ENCODE data around the gene FAM177A1.
A peak's percentile ranks its signal among the peaks of the same experiment; 100 is the strongest.
"Not testable (repeated sequence)": the region's sequence is repeated elsewhere in the genome, so short reads cannot be mapped to it uniquely, and the experiment has no call there.

Gene FAM177A1

GRCh38 chr14:35079742-35080141 lies 33.7 kb downstream of the FAM177A1 start:
- Mint-ChIP-seq H3K9me3 (no peaks in the 10 kb centered on the region), H3K27me3 (no peaks in the 10 kb centered on the region), H3K27ac (no peak overlapping the region), H3K36me3 (peaks cover 13% of the 10 kb centered on the region), H3K4me3 (no peak overlapping the region), H3K4me1 (no peaks in the 10 kb centered on the region)
- ATAC-seq (ENCODE audit: low read depth) (no peak), DNase-seq (ENCODE audit: low spot score in 2 of 2) (no peak)

- H3K27ac Mint-ChIP-seq, result peak overlapping the region; percentile 7
- no peaks in the 10 kb centered on the region for H3K9me3 Mint-ChIP-seq
- H3K36me3 Mint-ChIP-seq, result peaks cover 24% of the 10 kb centered on the region
- H3K27me3 Mint-ChIP-seq, result no peaks in the 10 kb centered on the region
- DNase-seq (ENCODE audit: low spot score in 2 of 2), result no peak
- no peak for ATAC-seq (ENCODE audit: low read depth)
- H3K4me3 Mint-ChIP-seq, result no peak overlapping the region
- H3K4me1 Mint-ChIP-seq, result no peaks in the 10 kb centered on the region
Observed at GRCh38 chr14:35083530-35084150, 37.6 kb downstream of the FAM177A1 start.

- peak overlapping the region; percentile 12 for H3K27ac Mint-ChIP-seq
- no peaks in the 10 kb centered on the region for H3K9me3 Mint-ChIP-seq
- no peaks in the 10 kb centered on the region for H3K4me1 Mint-ChIP-seq
- H3K27me3 Mint-ChIP-seq, result no peaks in the 10 kb centered on the region
- DNase-seq (ENCODE audit: low spot score in 2 of 2), result no peak
- H3K4me3 Mint-ChIP-seq, result no peak overlapping the region
- no peak for ATAC-seq (ENCODE audit: low read depth)
- H3K36me3 Mint-ChIP-seq, result peaks cover 21% of the 10 kb centered on the region
Observed at GRCh38 chr14:35085441-35085840, 39.4 kb downstream of the FAM177A1 start.

GRCh38 chr14:35088514-35088913 lies 42.4 kb downstream of the FAM177A1 start:
- Mint-ChIP-seq H3K27me3 (no peaks in the 10 kb centered on the region), H3K9me3 (no peaks in the 10 kb centered on the region), H3K27ac (peak overlapping the region; percentile 66), H3K4me1 (no peaks in the 10 kb centered on the region), H3K4me3 (no peak overlapping the region), H3K36me3 (peaks cover 20% of the 10 kb centered on the region)
- no peak for ATAC-seq (ENCODE audit: low read depth)
- DNase-seq (ENCODE audit: low spot score in 2 of 2), result no peak

- H3K4me3 Mint-ChIP-seq; H3K27me3 Mint-ChIP-seq; ATAC-seq (ENCODE audit: low read depth); H3K4me1 Mint-ChIP-seq; DNase-seq (ENCODE audit: low spot score in 2 of 2); H3K9me3 Mint-ChIP-seq; H3K27ac Mint-ChIP-seq: not testable (repeated sequence)
- H3K36me3 Mint-ChIP-seq, result peaks cover 19% of the 10 kb centered on the region
Observed at GRCh38 chr14:35094645-35095044, 48.6 kb downstream of the FAM177A1 start.

- no peak for ATAC-seq (ENCODE audit: low read depth)
Observed at GRCh38 chr14:35107866-35108265, 61.8 kb downstream of the FAM177A1 start.

GRCh38 chr14:35112641-35113040 lies 66.6 kb downstream of the FAM177A1 start:
- DNase-seq (ENCODE audit: low spot score in 2 of 2), result no peak
- Mint-ChIP-seq H3K27ac (peak overlapping the region; percentile 17), H3K36me3 (peaks cover 43% of the 10 kb centered on the region), H3K27me3 (no peaks in the 10 kb centered on the region), H3K9me3 (peaks cover 1% of the 10 kb centered on the region), H3K4me1 (peaks cover 14% of the 10 kb centered on the region), H3K4me3 (no peak overlapping the region)
- ATAC-seq (ENCODE audit: low read depth), result no peak

More at GRCh38 chr14:35107866-35108265, 61.8 kb downstream of the FAM177A1 start:
- peaks cover 30% of the 10 kb centered on the region for H3K36me3 Mint-ChIP-seq
- no peaks in the 10 kb centered on the region for H3K27me3 Mint-ChIP-seq
- no peak overlapping the region for H3K27ac Mint-ChIP-seq
- H3K4me3 Mint-ChIP-seq, result no peak overlapping the region
- peaks cover under 1% of the 10 kb centered on the region for H3K4me1 Mint-ChIP-seq
- H3K9me3 Mint-ChIP-seq, result no peaks in the 10 kb centered on the region
- no peak for DNase-seq (ENCODE audit: low spot score in 2 of 2)

GRCh38 chr14:35113308-35113950 lies 67.4 kb downstream of the FAM177A1 start:
- Mint-ChIP-seq H3K27ac (peak overlapping the region; percentile 17), H3K9me3 (peaks cover 1% of the 10 kb centered on the region), H3K4me3 (no peak overlapping the region), H3K4me1 (peaks cover 17% of the 10 kb centered on the region), H3K36me3 (peaks cover 46% of the 10 kb centered on the region), H3K27me3 (no peaks in the 10 kb centered on the region)
- no peak for DNase-seq (ENCODE audit: low spot score in 2 of 2)
- no peak for ATAC-seq (ENCODE audit: low read depth)

GRCh38 chr14:35114036-35114435 lies 68.0 kb downstream of the FAM177A1 start:
- peaks cover 1% of the 10 kb centered on the region for H3K9me3 Mint-ChIP-seq
- H3K4me3 Mint-ChIP-seq, result no peak overlapping the region
- H3K27ac Mint-ChIP-seq, result no peak overlapping the region
- ATAC-seq (ENCODE audit: low read depth) (no peak), DNase-seq (ENCODE audit: low spot score in 2 of 2) (no peak)
- H3K4me1 Mint-ChIP-seq, result peaks cover 17% of the 10 kb centered on the region
- H3K36me3 Mint-ChIP-seq, result peaks cover 46% of the 10 kb centered on the region
- H3K27me3 Mint-ChIP-seq, result no peaks in the 10 kb centered on the region

GRCh38 chr14:35116242-35116641 lies 70.2 kb downstream of the FAM177A1 start:
- H3K4me3 Mint-ChIP-seq, result no peak overlapping the region
- H3K27me3 Mint-ChIP-seq, result no peaks in the 10 kb centered on the region
- H3K9me3 Mint-ChIP-seq, result peaks cover 1% of the 10 kb centered on the region
- H3K27ac Mint-ChIP-seq, result no peak overlapping the region
- H3K4me1 Mint-ChIP-seq, result peaks cover 26% of the 10 kb centered on the region
- DNase-seq (ENCODE audit: low spot score in 2 of 2) (no peak), ATAC-seq (ENCODE audit: low read depth) (no peak)
- peaks cover 43% of the 10 kb centered on the region for H3K36me3 Mint-ChIP-seq

GRCh38 chr14:35117112-35117511 lies 71.0 kb downstream of the FAM177A1 start:
- Mint-ChIP-seq H3K36me3 (peaks cover 36% of the 10 kb centered on the region), H3K27me3 (no peaks in the 10 kb centered on the region), H3K4me1 (peaks cover 26% of the 10 kb centered on the region), H3K9me3 (peaks cover 1% of the 10 kb centered on the region), H3K4me3 (no peak overlapping the region), H3K27ac (peak overlapping the region; percentile 53)
- ATAC-seq (ENCODE audit: low read depth) (no peak), DNase-seq (ENCODE audit: low spot score in 2 of 2) (no peak)

- ATAC-seq (ENCODE audit: low read depth), result no peak
- H3K4me3 Mint-ChIP-seq, result peak overlapping the region; percentile 100
- peaks cover 14% of the 10 kb centered on the region for H3K36me3 Mint-ChIP-seq
Observed at GRCh38 chr14:35121026-35121886, 75.2 kb downstream of the FAM177A1 start.

GRCh38 chr14:35121887-35122695 lies 76.0 kb downstream of the FAM177A1 start, which contains the start of the genes PPP2R3C and PRORP:
Gene PPP2R3C (minus strand): TSS chr14:35121990. CDS start chr14:35121959, 31 bp downstream.
Gene PRORP (plus strand): TSS chr14:35122552. CDS start chr14:35123246, 694 bp downstream.
- Mint-ChIP-seq H3K27ac (peak within 1 kb of the TSS; percentile 100), H3K27me3 (no peaks in the 10 kb centered on the region), H3K4me3 (peak within 1 kb of the TSS; percentile 100), H3K36me3 (peaks cover 12% of the 10 kb centered on the region), H3K4me1 (peaks cover 31% of the 10 kb centered on the region), H3K9me3 (no peaks in the 10 kb centered on the region)
- peak; percentile 87 to 89 for DNase-seq (ENCODE audit: low spot score in 2 of 2)
- ATAC-seq (ENCODE audit: low read depth), result peak; percentile 85

More at GRCh38 chr14:35121026-35121886, 75.2 kb downstream of the FAM177A1 start:
- Mint-ChIP-seq H3K27me3 (no peaks in the 10 kb centered on the region), H3K4me1 (peaks cover 33% of the 10 kb centered on the region), H3K27ac (peak overlapping the region; percentile 100), H3K9me3 (no peaks in the 10 kb centered on the region)
- no peak for DNase-seq (ENCODE audit: low spot score in 2 of 2)
